Astrocyte of the spinal cord (primary cell): ENCODE measurements around the gene TXNDC16.
A peak's percentile ranks its signal among the peaks of the same experiment; 100 is the strongest.
"Not testable (repeated sequence)": the region's sequence is repeated elsewhere in the genome, so short reads cannot be mapped to it uniquely, and the experiment has no call there.

Experiments used
- DNase-seq: peaks from one replicate; pipeline ENCODE4 v3.0.0; 2011; ENCODE audit warnings: low read depth, low spot score
- H3K4me3 ChIP-seq: 2 replicates; pipeline ENCODE4 v1.5.1; 2011; ENCODE audit warnings: low read depth, mild to moderate bottlenecking, low read length, moderate library complexity
- CTCF ChIP-seq: IDR thresholded peaks from 2 replicates; pipeline ENCODE4 v1.5.1; 2012; ENCODE audit warnings: low read depth, mild to moderate bottlenecking, low read length, inconsistent platforms
- in situ Hi-C: cut with HindIII; loops from 2 replicates; pipeline ENCODE4 v1.10.0; 2017; ENCODE audit warnings: low sequenced_read_pairs

Gene TXNDC16

GRCh38 chr14:52481864-52482263 is 70.4 kb downstream of the TXNDC16 start:
- no peak overlapping the region for H3K4me3 ChIP-seq
- DNase-seq = no peak
- no peak for TF ChIP-seq CTCF
- in situ Hi-C loops = no loop called here

GRCh38 chr14:52473557-52473956 is 78.7 kb downstream of the TXNDC16 start:
- in situ Hi-C loops = no loop called here
- H3K4me3 ChIP-seq = no peak overlapping the region
- peak; percentile 62 for DNase-seq
- TF ChIP-seq CTCF = peak; percentile 22

- DNase-seq = no peak
- TF ChIP-seq CTCF = no peak
- no peak overlapping the region for H3K4me3 ChIP-seq
- in situ Hi-C loops = no loop called here
These were observed 79.6 kb downstream of the TXNDC16 start for GRCh38 chr14:52472728-52473127.

GRCh38 chr14:52472251-52472650 is 80.1 kb downstream of the TXNDC16 start:
- DNase-seq, in situ Hi-C loops, H3K4me3 ChIP-seq: not testable (repeated sequence)

- in situ Hi-C loops = no loop called here
- H3K4me3 ChIP-seq = no peak overlapping the region
- no peak for TF ChIP-seq CTCF
- DNase-seq = no peak
These were observed 84.6 kb downstream of the TXNDC16 start for GRCh38 chr14:52467515-52468266.

GRCh38 chr14:52464175-52464574 is 88.1 kb downstream of the TXNDC16 start:
- in situ Hi-C loops = no loop called here
- no peak overlapping the region for H3K4me3 ChIP-seq
- no peak for DNase-seq
- TF ChIP-seq CTCF = no peak

GRCh38 chr14:52463375-52463774 is 88.9 kb downstream of the TXNDC16 start:
- H3K4me3 ChIP-seq = no peak overlapping the region
- no peak for TF ChIP-seq CTCF
- DNase-seq = no peak
- in situ Hi-C loops = no loop called here
